ENCODE results near the gene RAD51D. TPM values are rescaled to one million over a fixed set of nuclear protein-coding genes. Genes with fewer than 3 reads are reported as not detected.
A peak's percentile ranks its signal among the peaks of the same experiment; 100 is the strongest.

The RAD51D gene
- total RNA-seq, 1 donor from 2014 or later: 8.6 TPM

- no peak for DNase-seq
Measured at GRCh38 chr17:35089586-35090296, 29.9 kb downstream of the RAD51D start.

DNA sequence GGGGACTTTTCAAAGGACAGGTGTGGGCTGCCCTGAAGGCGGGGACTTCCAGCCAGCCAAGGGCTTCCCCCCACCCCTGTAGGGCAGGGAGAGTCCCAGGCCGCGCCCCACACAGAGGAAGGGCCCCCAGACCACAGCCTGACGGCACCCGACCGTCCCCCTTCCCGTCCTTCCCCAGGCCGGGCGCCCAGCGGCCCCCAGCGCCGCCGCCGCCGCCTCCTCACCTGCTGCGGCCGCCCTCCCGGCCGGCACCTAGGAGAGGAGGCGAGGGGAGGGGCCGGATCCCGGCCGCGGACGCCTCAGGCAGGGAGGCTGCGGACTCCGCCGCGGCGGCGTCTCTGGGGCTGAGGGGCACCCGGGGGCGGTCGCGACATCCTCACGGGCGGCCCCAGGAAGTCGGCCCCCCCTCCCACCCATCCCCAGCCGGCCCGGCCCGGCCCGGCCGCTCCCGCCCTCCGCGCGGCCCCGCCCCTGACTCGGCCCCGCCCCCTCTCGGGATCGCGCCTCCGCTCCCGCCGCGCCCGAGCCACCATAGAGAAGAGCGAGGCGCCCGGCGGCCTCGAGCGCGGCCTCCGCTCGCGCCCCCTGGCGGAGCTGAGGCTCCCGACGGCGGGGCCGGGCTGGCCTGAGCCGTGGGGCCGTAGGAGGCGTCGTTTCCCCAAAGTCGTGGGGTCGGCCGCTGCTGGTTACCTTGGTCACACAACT lies 30.6 kb downstream of the RAD51D start:
- DNase-seq: peak; percentile 73

- peak; percentile 66 for DNase-seq
Measured at GRCh38 chr17:35088356-35088880, 31.2 kb downstream of the RAD51D start.

GRCh38 chr17:35087731-35088355 lies 31.8 kb downstream of the RAD51D start:
- peak; percentile 43 for DNase-seq

- no peak for DNase-seq
Measured at GRCh38 chr17:35086931-35087573, 32.6 kb downstream of the RAD51D start.

DNA sequence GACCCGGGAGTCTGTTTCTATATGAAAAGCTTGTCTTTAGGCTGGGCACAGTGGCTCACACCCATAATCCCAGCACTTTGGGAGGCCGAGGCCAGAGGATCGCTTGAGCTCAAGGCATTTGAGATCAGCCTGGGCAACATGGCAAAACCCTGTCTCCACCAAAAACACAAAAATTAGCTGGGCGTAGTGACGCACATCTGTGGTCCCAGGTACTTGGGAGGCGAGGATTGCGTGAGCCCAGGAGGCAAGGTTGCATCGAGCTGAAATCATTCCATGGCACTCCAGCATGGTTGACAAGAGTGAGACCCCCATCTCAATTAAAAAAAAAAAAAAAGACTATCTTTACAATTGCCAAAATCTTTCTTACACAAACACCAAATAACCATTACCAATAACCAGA lies 33.5 kb downstream of the RAD51D start:
- DNase-seq: no peak

- DNase-seq: no peak
Measured at GRCh38 chr17:35084987-35085386, 34.7 kb downstream of the RAD51D start.

- DNase-seq: no peak
Measured at GRCh38 chr17:35083071-35083470, 36.6 kb downstream of the RAD51D start.

- DNase-seq: no peak
Measured at GRCh38 chr17:35082073-35082657, 37.5 kb downstream of the RAD51D start.

DNA sequence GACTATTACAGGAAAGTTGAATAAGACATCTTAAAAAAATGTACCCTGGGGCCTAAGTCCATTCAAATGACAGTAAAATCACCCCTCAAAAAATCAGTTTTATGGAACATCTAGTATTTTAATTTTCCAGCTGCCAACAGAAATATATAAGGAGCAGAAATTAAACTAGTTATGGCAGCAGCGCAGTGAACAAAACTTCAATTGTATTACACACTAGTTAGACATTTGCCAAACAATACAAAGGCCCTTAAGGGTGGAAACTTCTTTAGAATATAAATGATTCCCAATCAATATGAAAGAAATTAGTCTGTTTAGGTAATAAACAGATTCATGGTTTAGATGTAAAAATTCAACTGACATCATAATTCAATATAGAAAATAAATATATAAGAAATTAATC lies 38.0 kb downstream of the RAD51D start:
- no peak for DNase-seq

DNA sequence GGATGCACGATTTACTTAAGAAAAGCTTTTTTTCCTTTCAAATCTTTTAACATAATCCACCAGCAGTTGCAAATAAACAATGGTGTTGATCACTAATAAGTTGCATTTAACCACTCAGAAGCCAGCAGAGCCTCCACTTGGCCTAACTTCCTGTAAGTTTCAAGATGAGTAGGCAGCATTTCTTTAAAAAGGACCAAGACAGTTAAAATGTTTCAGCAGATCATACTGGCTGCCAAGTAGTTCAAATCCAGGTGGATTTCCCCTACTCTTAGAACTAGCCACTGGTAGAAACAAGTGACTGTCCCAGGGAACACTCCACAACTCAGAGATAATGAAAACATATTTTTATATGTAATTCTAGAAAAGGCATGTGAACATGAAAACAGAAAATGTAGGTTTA lies 39.1 kb downstream of the RAD51D start:
- DNase-seq: no peak

DNA sequence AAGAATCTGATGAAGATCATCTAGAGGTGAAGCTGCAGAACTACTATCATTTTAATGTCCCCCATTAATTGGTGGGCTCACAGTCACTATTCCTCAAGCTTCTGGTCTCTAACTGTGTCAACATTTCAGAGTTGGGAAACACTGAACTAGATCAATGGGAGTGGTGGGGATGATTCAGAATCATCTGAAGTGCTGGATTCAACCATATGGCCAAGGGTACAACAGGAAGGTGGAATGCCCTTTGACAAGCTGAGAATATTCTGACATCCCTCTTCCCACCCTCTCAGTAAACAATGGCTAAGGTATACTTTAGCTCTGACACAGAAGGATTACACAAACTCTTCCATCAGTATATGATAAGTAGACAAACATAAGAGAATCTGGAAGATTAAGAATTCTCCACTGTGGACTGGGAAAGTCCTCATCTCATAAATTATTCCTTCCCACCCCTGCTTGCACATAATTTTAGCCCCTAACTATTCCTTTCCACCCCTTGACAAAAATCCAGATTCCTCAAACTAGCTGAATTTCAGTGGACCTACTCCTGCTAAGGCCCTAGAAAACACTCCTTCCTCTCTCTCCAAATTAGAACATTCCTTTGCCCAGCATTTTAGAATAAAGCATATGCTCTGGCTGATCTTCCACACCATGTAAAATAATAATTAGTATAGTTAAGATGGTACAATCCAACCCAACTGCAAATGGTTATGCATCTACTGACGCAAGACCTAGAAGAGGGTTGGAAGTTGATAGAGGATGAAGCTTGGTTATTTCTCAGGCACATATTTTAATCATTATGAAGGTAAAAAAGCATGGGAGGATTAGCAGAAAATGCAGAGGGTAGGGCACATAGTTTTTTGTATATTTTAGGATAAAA lies 39.9 kb downstream of the RAD51D start:
- DNase-seq: no peak

DNA sequence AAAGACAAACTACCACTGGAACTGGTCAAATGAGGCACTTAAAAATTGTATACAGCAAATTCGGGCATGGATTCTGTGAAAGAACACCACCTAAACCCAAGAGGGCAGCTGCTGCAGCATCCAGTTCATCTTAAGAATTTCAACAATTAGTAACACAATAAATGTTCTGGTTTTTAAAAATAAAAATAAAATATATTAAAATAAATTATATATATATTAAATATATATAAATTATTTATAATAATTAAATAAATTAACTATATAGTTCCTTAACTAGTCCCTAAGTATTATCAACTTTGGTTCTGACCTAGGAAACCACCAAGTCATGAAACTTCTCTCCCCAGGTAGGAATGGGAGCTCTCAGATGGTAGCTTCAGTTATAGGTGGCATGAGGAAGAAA lies 42.8 kb downstream of the RAD51D start:
- no peak for DNase-seq

DNA sequence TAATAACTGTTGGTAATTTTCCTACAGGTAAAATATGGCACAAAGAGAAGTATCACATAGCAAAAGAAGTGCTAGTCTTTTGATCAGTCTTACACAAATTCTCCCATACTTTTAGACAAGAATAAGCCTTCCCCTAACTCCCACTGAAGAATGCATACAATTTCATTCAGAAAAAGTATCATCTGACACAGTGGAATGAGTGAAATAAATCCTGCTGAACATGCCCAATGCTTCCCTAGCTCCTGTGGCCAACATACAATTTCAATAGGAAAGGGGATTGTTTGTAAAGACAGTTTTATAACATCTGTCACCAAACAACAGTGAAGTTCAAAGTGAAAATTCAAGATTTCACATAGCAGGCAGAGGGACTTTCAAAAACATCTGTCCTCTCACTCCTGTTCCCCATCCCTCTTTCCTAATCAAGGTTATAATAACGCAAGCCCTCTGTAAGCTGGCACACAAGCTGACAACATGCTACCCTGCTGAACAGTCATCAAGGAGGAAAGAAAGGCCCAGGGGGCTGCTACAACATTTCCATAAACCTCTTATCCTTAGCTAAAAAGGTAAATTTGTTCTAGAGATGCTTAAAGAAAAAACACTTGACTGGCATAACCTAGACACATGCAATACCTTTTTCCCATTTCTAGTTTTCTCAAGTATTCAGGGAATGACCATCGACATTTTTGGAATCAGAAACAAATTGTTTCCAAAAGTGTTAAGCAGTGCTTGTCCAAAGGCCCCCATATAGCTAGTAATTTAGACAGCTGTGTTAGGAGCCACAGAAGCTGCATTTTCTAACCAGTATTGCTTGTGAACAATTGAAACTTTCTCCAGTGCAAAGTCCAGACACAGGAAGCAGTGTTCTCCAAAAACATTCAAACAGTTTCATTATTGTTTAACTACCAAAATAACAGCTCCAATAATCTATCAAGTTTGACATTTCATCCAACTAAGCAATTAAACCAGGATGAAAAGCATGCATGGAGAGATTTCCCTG lies 44.7 kb downstream of the RAD51D start:
- no peak for DNase-seq

- DNase-seq: no peak
Measured at GRCh38 chr17:35073991-35074627, 45.6 kb downstream of the RAD51D start.

DNA sequence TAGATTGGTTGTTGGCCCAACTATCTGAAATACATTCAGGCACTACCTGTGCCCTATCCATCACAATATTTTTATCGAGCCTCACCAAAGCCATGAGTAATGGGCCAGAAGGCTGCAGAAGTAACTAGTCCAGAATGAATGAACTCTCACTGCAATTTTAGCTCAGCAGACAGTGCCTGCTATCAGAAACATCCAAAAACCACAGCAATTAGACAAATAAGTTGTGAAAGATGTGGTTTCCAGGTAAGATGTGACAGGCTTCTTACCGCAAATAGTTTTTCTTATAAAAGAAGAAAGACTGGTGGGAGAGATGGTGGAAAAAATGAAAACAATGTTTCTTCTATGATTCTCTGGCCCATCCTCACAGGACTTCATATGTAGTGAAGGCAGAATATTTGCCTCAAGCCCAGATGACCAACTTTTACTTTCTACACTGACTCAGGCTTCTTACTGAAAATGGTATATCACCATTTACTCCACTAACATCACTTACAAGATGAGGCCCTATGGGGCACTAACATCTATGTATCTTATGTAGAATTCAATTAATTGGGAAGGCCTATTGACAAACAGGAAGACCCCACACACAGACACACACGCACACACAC lies 46.4 kb downstream of the RAD51D start:
- DNase-seq: no peak

- no peak for DNase-seq
Measured at GRCh38 chr17:35069311-35069710, 50.3 kb downstream of the RAD51D start.

GRCh38 chr17:35068249-35068648 lies 51.4 kb downstream of the RAD51D start:
- no peak for DNase-seq

GRCh38 chr17:35065880-35066279 lies 53.8 kb downstream of the RAD51D start:
- no peak for DNase-seq

Measured in occipital lobe (tissue), 2 donors.